AG09319 (cell line): ENCODE measurements around the gene ATP5F1D.

ENCODE experiments used
- DNase-seq: peaks from one replicate; pipeline ENCODE4 v3.0.0-alpha.2; 2010; ENCODE audit warnings: low read depth; ENCODE audit errors: extremely low read depth
- CTCF ChIP-seq: IDR thresholded peaks from 2 replicates; pipeline ENCODE4 v1.5.1; 2011; ENCODE audit warnings: low read depth, mild to moderate bottlenecking, inconsistent platforms, low read length, moderate library complexity

Gene ATP5F1D

GRCh38 chr19:1236576-1236975 lies 5.0 kb upstream of the ATP5F1D start:
- no peak for TF ChIP-seq CTCF
- DNase-seq: no peak

GRCh38 chr19:1237027-1237659 lies 4.4 kb upstream of the ATP5F1D start:
- no peak for TF ChIP-seq CTCF
- no peak for DNase-seq

GRCh38 chr19:1237754-1238368 lies 3.7 kb upstream of the ATP5F1D start, which contains the start of gene CBARP:
Gene CBARP (minus strand): TSS chr19:1238005. CDS start chr19:1236100, 1,905 bp downstream.
- no peak for DNase-seq
- TF ChIP-seq CTCF: no peak

GRCh38 chr19:1238369-1239303 lies 2.9 kb upstream of the ATP5F1D start:
- TF ChIP-seq CTCF: no peak
- no peak for DNase-seq

- DNase-seq: no peak
- no peak for TF ChIP-seq CTCF
Observed at GRCh38 chr19:1239420-1239795, 2.1 kb upstream of the ATP5F1D start.

- peak; percentile 77 for DNase-seq
- TF ChIP-seq CTCF: peak; percentile 50
Observed at GRCh38 chr19:1239796-1240737, 1.5 kb upstream of the ATP5F1D start.
